Neural cell (in vitro differentiated cells): ENCODE data around the gene LPAR1. TPM values are rescaled to one million over a fixed set of nuclear protein-coding genes. Genes with fewer than 3 reads are reported as not detected.

Experiments used
- H2AFZ ChIP-seq: fragments of 200-600, 300-800 bp; sonication (generic), shearing (Covaris generic); 2 replicates; pipeline ENCODE4 v1.6.0; 2014; ENCODE audit warnings: low read depth, mild to moderate bottlenecking, antibody characterized with exemption, low read length, moderate library complexity
- H3F3A ChIP-seq: fragments of 200-600 bp; shearing (Covaris generic); 2 replicates; pipeline ENCODE4 v1.6.1; 2016; ENCODE audit warnings: mild to moderate bottlenecking, moderate library complexity, mixed read lengths, antibody characterized with exemption, low read length; ENCODE audit not compliant: insufficient read depth, poor library complexity, severe bottlenecking
- H3K27ac ChIP-seq: fragments of 200-600, 300-800 bp; sonication (generic), shearing (Covaris generic); 2 replicates; pipeline ENCODE4 v1.5.1; 2014; ENCODE audit warnings: mild to moderate bottlenecking, low read length, moderate library complexity
- H3K27me3 ChIP-seq: fragments of 300-800, 200-600 bp; sonication (generic), shearing (Covaris generic); 2 replicates; pipeline ENCODE4 v1.6.0; 2014; ENCODE audit warnings: mild to moderate bottlenecking, low read depth, low read length, moderate library complexity; ENCODE audit not compliant: insufficient read depth
- H3K36me3 ChIP-seq: fragments of 300-800, 200-600 bp; sonication (generic), shearing (Covaris generic); 2 replicates; pipeline ENCODE4 v1.5.1; 2014; ENCODE audit warnings: mild to moderate bottlenecking, antibody characterized with exemption, low read length, moderate library complexity; ENCODE audit not compliant: insufficient read depth
- H3K4me2 ChIP-seq: fragments of 300-800, 200-600 bp; sonication (generic), shearing (Covaris generic); 2 replicates; pipeline ENCODE4 v1.6.0; 2014; ENCODE audit warnings: mild to moderate bottlenecking, low read length
- H3K4me3 ChIP-seq: fragments of 300-800, 200-600 bp; sonication (generic), shearing (Covaris generic); 2 replicates; pipeline ENCODE4 v1.5.1; 2014; ENCODE audit warnings: mild to moderate bottlenecking, low read length, moderate library complexity
- H3K79me2 ChIP-seq: fragments of 200-600 bp; shearing (Covaris generic); replicated peaks from 2 replicates; pipeline ENCODE4 v1.6.0; 2014; ENCODE audit warnings: mild to moderate bottlenecking, low read length, moderate library complexity; ENCODE audit not compliant: insufficient read depth
- H3K9ac ChIP-seq: fragments of 300-800, 200-600 bp; sonication (generic), shearing (Covaris generic); 2 replicates; pipeline ENCODE4 v1.6.1; 2016; ENCODE audit warnings: mild to moderate bottlenecking, low read length, mixed read lengths
- H3K9me2 ChIP-seq: fragments of 200-600 bp; shearing (Covaris generic); 2 replicates; pipeline ENCODE4 v1.6.1; 2016; ENCODE audit warnings: mild to moderate bottlenecking, low read length, mixed read lengths; ENCODE audit not compliant: insufficient read depth
- H3K9me3 ChIP-seq: fragments of 200-600, 300-800 bp; sonication (generic), shearing (Covaris generic); 2 replicates; pipeline ENCODE4 v1.6.1; 2016; ENCODE audit warnings: mild to moderate bottlenecking, mixed run types, low read length, moderate library complexity, mixed read lengths
- H4K20me1 ChIP-seq: fragments of 200-600 bp; shearing (Covaris generic); 2 replicates; pipeline ENCODE4 v1.6.1; 2016; ENCODE audit warnings: mild to moderate bottlenecking, mixed run types; ENCODE audit not compliant: insufficient read depth
- EP300 ChIP-seq: fragments of 450-650 bp; conservative IDR thresholded peaks from 2 replicates; pipeline ENCODE4 v1.6.1; 2014; ENCODE audit warnings: antibody characterized with exemption, mild to moderate bottlenecking, moderate library complexity; ENCODE audit not compliant: poor library complexity, severe bottlenecking
- EZH2 ChIP-seq: fragments of 200-600, 300-800 bp; shearing (Covaris generic), sonication (generic); IDR thresholded peaks from 2 replicates; pipeline ENCODE4 v1.6.1; 2014; ENCODE audit warnings: antibody characterized with exemption, low read length, borderline replicate concordance, mild to moderate bottlenecking; ENCODE audit not compliant: insufficient read depth, poor library complexity, severe bottlenecking
- MXI1 ChIP-seq: fragments of 450-650 bp; conservative IDR thresholded peaks from 2 replicates; pipeline ENCODE4 v1.6.1; 2014; ENCODE audit warnings: antibody characterized with exemption, mild to moderate bottlenecking; ENCODE audit not compliant: poor library complexity, severe bottlenecking
- POLR2AphosphoS5 ChIP-seq: IDR thresholded peaks from 2 replicates; pipeline ENCODE4 v1.6.1; 2012
- RAD21 ChIP-seq: fragments of 450-650 bp; conservative IDR thresholded peaks from 2 replicates; pipeline ENCODE4 v1.6.1; 2014; ENCODE audit warnings: antibody characterized with exemption, mild to moderate bottlenecking, moderate library complexity
- REST ChIP-seq: IDR thresholded peaks from 2 replicates; pipeline ENCODE4 v1.6.1; 2012; ENCODE audit warnings: borderline replicate concordance
- SMC3 ChIP-seq: fragments of 450-650 bp; conservative IDR thresholded peaks from 2 replicates; pipeline ENCODE4 v1.6.1; 2014; ENCODE audit warnings: antibody characterized with exemption, mild to moderate bottlenecking, moderate library complexity; ENCODE audit not compliant: poor library complexity
- TAF1 ChIP-seq: IDR thresholded peaks from 2 replicates; pipeline ENCODE4 v1.6.1; 2012; ENCODE audit warnings: low read depth
- polyA plus RNA-seq: library from polyadenylated mRNA; depleted of rRNA; stranded (reverse); fragments of >200 nt; gene quantifications from 2 replicates; pipeline ENCODE4 v1.2.3, GENCODE V29; 2014
- TF ChIP-seq, protein P1 (sequence below): fragments of 450-650 bp; IDR thresholded peaks from 2 replicates; pipeline ENCODE4 v1.5.1; 2014; ENCODE audit warnings: antibody characterized with exemption, mild to moderate bottlenecking, moderate library complexity; ENCODE audit not compliant: poor library complexity, severe bottlenecking

The LPAR1 gene
- polyA plus RNA-seq, 1 donor from 2014 or later = 0.54 TPM

- H3K9me3 ChIP-seq = no peaks in the 10 kb centered on the region
- no peak overlapping the region for H3K4me3 ChIP-seq
- H3K27ac ChIP-seq = no peak overlapping the region
- H3K27me3 ChIP-seq = no peaks in the 10 kb centered on the region
- H3K79me2 ChIP-seq = no peaks in the 10 kb centered on the region
- no peak overlapping the region for H2AFZ ChIP-seq
- TF ChIP-seq SMC3 (no peak), EZH2 (no peak), TAF1 (no peak), REST (no peak), EP300 (no peak), RAD21 (no peak), MXI1 (no peak), POLR2AphosphoS5 (no peak)
- TF ChIP-seq, protein P1, sequence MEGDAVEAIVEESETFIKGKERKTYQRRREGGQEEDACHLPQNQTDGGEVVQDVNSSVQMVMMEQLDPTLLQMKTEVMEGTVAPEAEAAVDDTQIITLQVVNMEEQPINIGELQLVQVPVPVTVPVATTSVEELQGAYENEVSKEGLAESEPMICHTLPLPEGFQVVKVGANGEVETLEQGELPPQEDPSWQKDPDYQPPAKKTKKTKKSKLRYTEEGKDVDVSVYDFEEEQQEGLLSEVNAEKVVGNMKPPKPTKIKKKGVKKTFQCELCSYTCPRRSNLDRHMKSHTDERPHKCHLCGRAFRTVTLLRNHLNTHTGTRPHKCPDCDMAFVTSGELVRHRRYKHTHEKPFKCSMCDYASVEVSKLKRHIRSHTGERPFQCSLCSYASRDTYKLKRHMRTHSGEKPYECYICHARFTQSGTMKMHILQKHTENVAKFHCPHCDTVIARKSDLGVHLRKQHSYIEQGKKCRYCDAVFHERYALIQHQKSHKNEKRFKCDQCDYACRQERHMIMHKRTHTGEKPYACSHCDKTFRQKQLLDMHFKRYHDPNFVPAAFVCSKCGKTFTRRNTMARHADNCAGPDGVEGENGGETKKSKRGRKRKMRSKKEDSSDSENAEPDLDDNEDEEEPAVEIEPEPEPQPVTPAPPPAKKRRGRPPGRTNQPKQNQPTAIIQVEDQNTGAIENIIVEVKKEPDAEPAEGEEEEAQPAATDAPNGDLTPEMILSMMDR = no peak
- no peaks in the 10 kb centered on the region for H3K9me2 ChIP-seq
- H3K36me3 ChIP-seq = no peaks in the 10 kb centered on the region
- no peak overlapping the region for H3K9ac ChIP-seq
- no peaks in the 10 kb centered on the region for H3F3A ChIP-seq
- H4K20me1 ChIP-seq = no peaks in the 10 kb centered on the region
- H3K4me2 ChIP-seq = no peak overlapping the region
These were observed 190.6 kb downstream of the LPAR1 start for GRCh38 chr9:110847671-110848070.

GRCh38 chr9:110846215-110846614 lies 192.1 kb downstream of the LPAR1 start:
- Histone ChIP-seq H3F3A (no peaks in the 10 kb centered on the region), H3K4me2 (no peak overlapping the region), H3K9ac (no peak overlapping the region), H4K20me1 (no peaks in the 10 kb centered on the region), H3K9me2 (no peaks in the 10 kb centered on the region), H2AFZ (no peak overlapping the region), H3K4me3 (no peak overlapping the region), H3K79me2 (no peaks in the 10 kb centered on the region), H3K36me3 (no peaks in the 10 kb centered on the region), H3K27me3 (no peaks in the 10 kb centered on the region), H3K27ac (no peak overlapping the region), H3K9me3 (no peaks in the 10 kb centered on the region)
- TF ChIP-seq, protein P1 = no peak
- TF ChIP-seq EP300 = no peak
- TF ChIP-seq TAF1 = no peak
- TF ChIP-seq SMC3 = no peak
- no peak for TF ChIP-seq RAD21
- no peak for TF ChIP-seq MXI1
- no peak for TF ChIP-seq EZH2
- no peak for TF ChIP-seq POLR2AphosphoS5
- TF ChIP-seq REST = no peak
